HepG2 (cell line): Measurements from ENCODE around the gene NPEPL1.

Experiments used
- AGO1 ChIP-seq: fragments of 200-400 bp; formaldehyde crosslinking; IDR thresholded peaks from 2 replicates; pipeline ENCODE4 v1.6.1; 2017; ENCODE audit warnings: mild to moderate bottlenecking, low read depth, low read length, moderate library complexity; ENCODE audit not compliant: poor library complexity, severe bottlenecking
- ATF1 ChIP-seq: IDR thresholded peaks from 2 replicates; pipeline ENCODE4 v1.6.1; 2016; ENCODE audit warnings: mild to moderate bottlenecking, control low read depth
- MAZ ChIP-seq, 2 experiments: sonication (generic) in 1 of 2; formaldehyde crosslinking in 1 of 2; IDR thresholded peaks; 2 replicates each; pipeline versions ENCODE4 v1.5.0 to v1.6.1; 2012 to 2020; ENCODE audit warnings: low read depth in 2 of 2, mild to moderate bottlenecking in 2 of 2, borderline replicate concordance in 1 of 2, improper control_type of control experiment in 1 of 2, low read length in 1 of 2, missing genetic modification reagents in 1 of 2, moderate library complexity in 1 of 2
- NR2C2 ChIP-seq: sonication (generic); formaldehyde crosslinking; IDR thresholded peaks from 2 replicates; pipeline ENCODE4 v1.4.0; 2020; ENCODE audit warnings: missing genetic modification reagents, mild to moderate bottlenecking, moderate library complexity, borderline replicate concordance
- POLR2A ChIP-seq, 2 experiments: IDR thresholded peaks; 2 replicates each; pipeline ENCODE4 v1.6.1; 2011; ENCODE audit warnings: low read depth in 2 of 2, low read length in 2 of 2, mild to moderate bottlenecking in 1 of 2, moderate library complexity in 1 of 2; ENCODE audit not compliant: insufficient read depth in 1 of 2
- TAF1 ChIP-seq: sonication (generic); formaldehyde crosslinking; IDR thresholded peaks from 2 replicates; pipeline ENCODE4 v1.4.0; 2020; ENCODE audit warnings: missing genetic modification reagents
- XBP1 ChIP-seq: sonication (generic); formaldehyde crosslinking; IDR thresholded peaks from 2 replicates; pipeline ENCODE4 v1.5.0; 2020; ENCODE audit warnings: missing genetic modification reagents
- ZBTB8A ChIP-seq: sonication (generic); formaldehyde crosslinking; IDR thresholded peaks from 2 replicates; pipeline ENCODE4 v1.4.0; 2020; ENCODE audit warnings: mild to moderate bottlenecking, low read depth, missing genetic modification reagents, borderline replicate concordance
- ZFP36 ChIP-seq: fragments of 150-350 bp; IDR thresholded peaks from 2 replicates; pipeline ENCODE4 v1.6.1; 2018; ENCODE audit warnings: borderline replicate concordance, low read length, low read depth; ENCODE audit not compliant: partially characterized antibody
- ZNF24 ChIP-seq: fragments of 450-650 bp; IDR thresholded peaks from 2 replicates; pipeline ENCODE4 v1.6.1; 2017; ENCODE audit warnings: antibody characterized with exemption, mild to moderate bottlenecking
- ZNF335 ChIP-seq: sonication (generic); formaldehyde crosslinking; IDR thresholded peaks from 2 replicates; pipeline ENCODE4 v1.4.0; 2020; ENCODE audit warnings: missing genetic modification reagents
- ZNF720 ChIP-seq: sonication (generic); formaldehyde crosslinking; IDR thresholded peaks from 2 replicates; pipeline ENCODE4 v1.4.0; 2020; ENCODE audit warnings: missing genetic modification reagents
- TF ChIP-seq, protein P1 (sequence below): sonication (generic); formaldehyde crosslinking; IDR thresholded peaks from 2 replicates; pipeline ENCODE4 v1.5.0; 2020; ENCODE audit warnings: mild to moderate bottlenecking, missing genetic modification reagents, moderate library complexity

DNA sequence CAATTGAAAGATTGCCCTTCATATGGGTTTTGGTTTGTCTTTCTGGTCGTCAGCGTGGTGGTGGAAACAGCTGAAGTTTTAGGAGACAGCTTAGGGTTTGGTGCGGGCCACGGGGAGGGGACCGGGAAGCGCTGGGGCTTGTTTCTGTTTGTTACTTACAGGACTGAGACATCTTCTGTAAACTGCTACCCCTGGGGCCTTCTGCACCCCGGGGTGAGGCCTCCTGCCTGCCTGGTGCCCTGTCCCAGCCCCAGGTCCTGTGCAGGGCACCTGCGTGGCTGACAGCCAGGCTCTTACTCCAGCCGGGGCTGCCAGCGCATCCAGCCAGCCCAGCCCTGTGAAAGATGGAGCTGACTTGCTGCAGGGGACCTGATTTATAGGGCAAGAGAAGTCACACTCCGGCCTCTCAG, 22.8 kb downstream of the NPEPL1 start:
- TF ChIP-seq, protein P1, sequence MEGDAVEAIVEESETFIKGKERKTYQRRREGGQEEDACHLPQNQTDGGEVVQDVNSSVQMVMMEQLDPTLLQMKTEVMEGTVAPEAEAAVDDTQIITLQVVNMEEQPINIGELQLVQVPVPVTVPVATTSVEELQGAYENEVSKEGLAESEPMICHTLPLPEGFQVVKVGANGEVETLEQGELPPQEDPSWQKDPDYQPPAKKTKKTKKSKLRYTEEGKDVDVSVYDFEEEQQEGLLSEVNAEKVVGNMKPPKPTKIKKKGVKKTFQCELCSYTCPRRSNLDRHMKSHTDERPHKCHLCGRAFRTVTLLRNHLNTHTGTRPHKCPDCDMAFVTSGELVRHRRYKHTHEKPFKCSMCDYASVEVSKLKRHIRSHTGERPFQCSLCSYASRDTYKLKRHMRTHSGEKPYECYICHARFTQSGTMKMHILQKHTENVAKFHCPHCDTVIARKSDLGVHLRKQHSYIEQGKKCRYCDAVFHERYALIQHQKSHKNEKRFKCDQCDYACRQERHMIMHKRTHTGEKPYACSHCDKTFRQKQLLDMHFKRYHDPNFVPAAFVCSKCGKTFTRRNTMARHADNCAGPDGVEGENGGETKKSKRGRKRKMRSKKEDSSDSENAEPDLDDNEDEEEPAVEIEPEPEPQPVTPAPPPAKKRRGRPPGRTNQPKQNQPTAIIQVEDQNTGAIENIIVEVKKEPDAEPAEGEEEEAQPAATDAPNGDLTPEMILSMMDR, result no peak
- TF ChIP-seq AGO1, result no peak
- no peak for TF ChIP-seq ZNF335 (CRISPR knock-in tag)
- no peak for TF ChIP-seq ATF1 (CRISPR knock-in tag)
- no peak for TF ChIP-seq ZBTB8A (CRISPR knock-in tag)
- no peak for TF ChIP-seq XBP1 (CRISPR knock-in tag)
- TF ChIP-seq ZNF720 (CRISPR knock-in tag), result no peak
- TF ChIP-seq ZNF24, result no peak
- TF ChIP-seq ZFP36, result no peak
- TF ChIP-seq MAZ (IDR thresholded peaks at IDR 0.05; ENCODE audit: borderline replicate concordance, low read depth, low read length), result no peak
- TF ChIP-seq MAZ (CRISPR knock-in tag; IDR thresholded peaks at IDR 0.05; ENCODE audit: low read depth), result no peak
- TF ChIP-seq TAF1 (CRISPR knock-in tag), result no peak
- TF ChIP-seq NR2C2 (CRISPR knock-in tag), result no peak
- TF ChIP-seq POLR2A (IDR thresholded peaks at IDR 0.05; ENCODE audit: insufficient read depth in 1 of 2, low read depth in 2 of 2, low read length in 2 of 2), result no peak
